Measurements from ENCODE around the gene DYSF. TPM values are rescaled to one million over a fixed set of nuclear protein-coding genes. Genes with fewer than 3 reads are reported as not detected.

Gene DYSF
- total RNA-seq, 2 experiments from 2014 or later, result not detected

DNA sequence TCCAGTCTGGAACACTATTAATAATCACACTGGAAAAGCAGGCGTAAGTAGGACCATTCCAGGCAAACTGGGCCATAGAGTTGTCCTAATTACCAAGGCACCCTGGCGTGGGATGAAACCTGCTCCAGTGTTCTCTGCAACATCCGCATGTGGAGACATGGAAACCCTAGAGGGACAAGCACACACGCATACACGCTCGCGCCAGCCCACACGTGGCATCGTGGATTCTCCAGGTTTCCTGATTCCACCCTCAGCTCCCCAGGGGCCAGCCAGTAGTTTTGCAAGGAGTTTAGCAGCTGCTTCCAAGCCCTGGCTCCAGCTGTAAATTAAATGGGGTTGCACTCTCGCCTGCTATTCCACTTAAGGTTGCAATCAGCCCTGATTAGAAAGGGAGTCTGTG, 127.7 kb downstream of the DYSF start:
- no peaks in the 10 kb centered on the region for H3K4me1 ChIP-seq (ENCODE audit: insufficient read depth, low read length, poor library complexity, severe bottlenecking)
- H3K4me3 ChIP-seq (ENCODE audit: low read depth, low read length, poor library complexity, severe bottlenecking), result no peak overlapping the region
- no peaks in the 10 kb centered on the region for H3K36me3 ChIP-seq (ENCODE audit: insufficient read depth, low read length)
- H3K9me3 ChIP-seq (ENCODE audit: low read length), result no peaks in the 10 kb centered on the region
- H4K20me1 ChIP-seq (ENCODE audit: insufficient read depth, low read length), result no peaks in the 10 kb centered on the region
- no peak overlapping the region for H2AFZ ChIP-seq (ENCODE audit: low read length)
- no peaks in the 10 kb centered on the region for H3K9me2 ChIP-seq (ENCODE audit: insufficient read depth, low read length)
- no peak for DNase-seq (ENCODE audit: low spot score)
- no peaks in the 10 kb centered on the region for H3K79me2 ChIP-seq (ENCODE audit: insufficient read depth, low read depth, low read length)
- no peak for TF ChIP-seq EZH2phosphoT487 (IDR thresholded peaks at IDR 0.05; ENCODE audit: borderline replicate concordance, low read depth, low read length)
- H3K4me2 ChIP-seq (ENCODE audit: low read length), result no peak overlapping the region
- intact Hi-C loops (cut with micrococcal nuclease; ENCODE audit: unreplicated experiment), result no loop called here
- POLR2A ChIA-PET, result no interaction called here
- H3K27ac ChIP-seq (ENCODE audit: low read depth, low read length, poor library complexity, severe bottlenecking), result no peak overlapping the region
- no TSS peak for BruUV-seq (replicated peaks)
- CTCF ChIA-PET (ENCODE audit: unreplicated experiment), result no interaction called here

DNA sequence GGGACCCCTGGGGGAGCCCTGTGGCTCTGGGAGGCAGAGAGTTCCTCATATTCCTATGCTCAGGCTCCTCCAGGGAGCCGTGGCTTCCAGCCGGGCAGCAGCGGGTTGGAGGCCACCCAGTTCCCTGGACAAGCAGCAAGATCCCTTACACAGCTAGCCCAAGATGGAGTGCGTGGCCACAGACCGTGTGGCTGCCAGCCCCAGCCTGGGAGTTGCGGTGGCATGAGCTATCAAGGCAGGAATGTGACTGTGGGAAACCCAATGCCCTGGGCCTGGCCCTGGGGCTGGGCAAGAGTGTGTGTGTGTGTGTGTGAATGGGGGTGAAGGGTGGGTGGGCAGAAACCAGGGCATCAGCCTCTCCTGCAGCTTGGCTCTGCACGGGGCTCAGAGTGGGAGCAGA, 130.5 kb downstream of the DYSF start:
- Histone ChIP-seq H3K9me2 (ENCODE audit: insufficient read depth, low read length) (no peaks in the 10 kb centered on the region), H3K4me1 (ENCODE audit: insufficient read depth, low read length, poor library complexity, severe bottlenecking) (no peaks in the 10 kb centered on the region), H3K79me2 (ENCODE audit: insufficient read depth, low read depth, low read length) (no peaks in the 10 kb centered on the region), H2AFZ (ENCODE audit: low read length) (no peak overlapping the region), H3K4me2 (ENCODE audit: low read length) (no peak overlapping the region), H3K36me3 (ENCODE audit: insufficient read depth, low read length) (no peaks in the 10 kb centered on the region), H3K9me3 (ENCODE audit: low read length) (no peaks in the 10 kb centered on the region), H3K4me3 (ENCODE audit: low read depth, low read length, poor library complexity, severe bottlenecking) (no peak overlapping the region), H3K27ac (ENCODE audit: low read depth, low read length, poor library complexity, severe bottlenecking) (no peak overlapping the region), H4K20me1 (ENCODE audit: insufficient read depth, low read length) (no peaks in the 10 kb centered on the region)
- DNase-seq (ENCODE audit: low spot score), result no peak
- ChIA-PET POLR2A (no interaction called here), CTCF (ENCODE audit: unreplicated experiment) (no interaction called here)
- no TSS peak for BruUV-seq (replicated peaks)
- intact Hi-C loops (cut with micrococcal nuclease; ENCODE audit: unreplicated experiment), result no loop called here
- no peak for TF ChIP-seq EZH2phosphoT487 (IDR thresholded peaks at IDR 0.05; ENCODE audit: borderline replicate concordance, low read depth, low read length)

DNA sequence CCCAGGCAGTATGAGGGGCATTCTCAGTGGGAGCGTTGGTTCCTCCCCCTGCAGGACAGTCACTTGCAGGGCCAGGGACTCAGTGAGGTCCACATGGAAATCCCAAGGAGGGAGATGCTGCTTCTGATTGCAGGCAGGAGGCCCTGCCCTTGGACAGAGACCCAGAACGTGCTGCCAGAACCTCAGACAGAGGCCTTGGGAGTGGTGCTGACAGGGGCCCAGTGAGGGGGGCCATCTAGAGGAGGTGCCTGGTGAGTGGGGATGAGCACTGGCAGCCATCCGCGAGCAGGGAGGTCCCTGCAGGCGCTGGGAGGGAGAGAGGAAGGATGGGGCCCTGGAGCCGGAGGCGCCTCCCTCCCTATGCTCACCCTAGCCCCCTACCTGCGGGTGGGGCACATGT, 133.1 kb downstream of the DYSF start:
- no peaks in the 10 kb centered on the region for H3K9me3 ChIP-seq (ENCODE audit: low read length)
- no peak overlapping the region for H3K4me3 ChIP-seq (ENCODE audit: low read depth, low read length, poor library complexity, severe bottlenecking)
- H3K27ac ChIP-seq (ENCODE audit: low read depth, low read length, poor library complexity, severe bottlenecking), result no peak overlapping the region
- intact Hi-C loops (cut with micrococcal nuclease; ENCODE audit: unreplicated experiment), result no loop called here
- no TSS peak for BruUV-seq (replicated peaks)
- H3K4me1 ChIP-seq (ENCODE audit: insufficient read depth, low read length, poor library complexity, severe bottlenecking), result no peaks in the 10 kb centered on the region
- ChIA-PET POLR2A (no interaction called here), CTCF (ENCODE audit: unreplicated experiment) (no interaction called here)
- TF ChIP-seq EZH2phosphoT487 (IDR thresholded peaks at IDR 0.05; ENCODE audit: borderline replicate concordance, low read depth, low read length), result no peak
- TF ChIP-seq, protein P1, sequence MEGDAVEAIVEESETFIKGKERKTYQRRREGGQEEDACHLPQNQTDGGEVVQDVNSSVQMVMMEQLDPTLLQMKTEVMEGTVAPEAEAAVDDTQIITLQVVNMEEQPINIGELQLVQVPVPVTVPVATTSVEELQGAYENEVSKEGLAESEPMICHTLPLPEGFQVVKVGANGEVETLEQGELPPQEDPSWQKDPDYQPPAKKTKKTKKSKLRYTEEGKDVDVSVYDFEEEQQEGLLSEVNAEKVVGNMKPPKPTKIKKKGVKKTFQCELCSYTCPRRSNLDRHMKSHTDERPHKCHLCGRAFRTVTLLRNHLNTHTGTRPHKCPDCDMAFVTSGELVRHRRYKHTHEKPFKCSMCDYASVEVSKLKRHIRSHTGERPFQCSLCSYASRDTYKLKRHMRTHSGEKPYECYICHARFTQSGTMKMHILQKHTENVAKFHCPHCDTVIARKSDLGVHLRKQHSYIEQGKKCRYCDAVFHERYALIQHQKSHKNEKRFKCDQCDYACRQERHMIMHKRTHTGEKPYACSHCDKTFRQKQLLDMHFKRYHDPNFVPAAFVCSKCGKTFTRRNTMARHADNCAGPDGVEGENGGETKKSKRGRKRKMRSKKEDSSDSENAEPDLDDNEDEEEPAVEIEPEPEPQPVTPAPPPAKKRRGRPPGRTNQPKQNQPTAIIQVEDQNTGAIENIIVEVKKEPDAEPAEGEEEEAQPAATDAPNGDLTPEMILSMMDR (conservative IDR thresholded peaks at IDR 0.05; ENCODE audit: low read length), result no peak
- H4K20me1 ChIP-seq (ENCODE audit: insufficient read depth, low read length), result no peaks in the 10 kb centered on the region
- no peak overlapping the region for H2AFZ ChIP-seq (ENCODE audit: low read length)
- no peak for DNase-seq (ENCODE audit: low spot score)
- no peak overlapping the region for H3K4me2 ChIP-seq (ENCODE audit: low read length)
- H3K79me2 ChIP-seq (ENCODE audit: insufficient read depth, low read depth, low read length), result no peaks in the 10 kb centered on the region
- H3K36me3 ChIP-seq (ENCODE audit: insufficient read depth, low read length), result no peaks in the 10 kb centered on the region
- no peaks in the 10 kb centered on the region for H3K9me2 ChIP-seq (ENCODE audit: insufficient read depth, low read length)

DNA sequence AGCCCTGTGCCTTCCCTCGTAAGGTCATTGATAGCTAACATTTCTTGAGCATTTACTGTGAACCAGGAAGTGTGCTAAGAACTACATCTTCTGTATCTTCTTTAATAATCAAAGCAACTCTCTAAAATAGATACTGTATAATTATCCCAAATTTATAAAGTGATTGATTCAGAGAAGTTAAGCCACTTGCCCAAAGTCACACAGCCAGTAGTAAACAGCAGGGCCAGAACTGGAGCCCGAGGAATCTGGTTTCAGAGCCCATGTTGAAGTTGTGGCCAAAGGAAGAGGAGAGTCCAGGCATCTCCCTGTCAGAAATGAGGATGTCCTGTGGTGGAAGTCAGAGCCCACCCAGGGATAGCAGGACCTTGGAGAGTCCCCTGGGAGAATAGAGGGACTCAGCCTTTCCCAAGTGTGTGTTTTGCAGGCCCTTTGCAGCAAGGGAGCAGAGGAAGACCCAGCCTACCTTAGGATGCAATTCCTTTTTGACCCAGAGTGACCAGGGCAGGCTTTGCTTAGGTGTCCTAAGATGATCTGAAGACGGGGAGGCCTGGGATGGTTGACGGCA, 134.2 kb downstream of the DYSF start:
- Histone ChIP-seq H2AFZ (ENCODE audit: low read length) (no peak overlapping the region), H3K9me2 (ENCODE audit: insufficient read depth, low read length) (no peaks in the 10 kb centered on the region), H3K4me3 (ENCODE audit: low read depth, low read length, poor library complexity, severe bottlenecking) (no peak overlapping the region), H3K27ac (ENCODE audit: low read depth, low read length, poor library complexity, severe bottlenecking) (no peak overlapping the region), H3K79me2 (ENCODE audit: insufficient read depth, low read depth, low read length) (no peaks in the 10 kb centered on the region), H3K9me3 (ENCODE audit: low read length) (no peaks in the 10 kb centered on the region), H4K20me1 (ENCODE audit: insufficient read depth, low read length) (no peaks in the 10 kb centered on the region), H3K4me2 (ENCODE audit: low read length) (no peak overlapping the region), H3K36me3 (ENCODE audit: insufficient read depth, low read length) (no peaks in the 10 kb centered on the region), H3K4me1 (ENCODE audit: insufficient read depth, low read length, poor library complexity, severe bottlenecking) (no peaks in the 10 kb centered on the region)
- no peak for DNase-seq (ENCODE audit: low spot score)
- TF ChIP-seq, protein P1 (conservative IDR thresholded peaks at IDR 0.05; ENCODE audit: low read length), result no peak
- TF ChIP-seq EZH2phosphoT487 (IDR thresholded peaks at IDR 0.05; ENCODE audit: borderline replicate concordance, low read depth, low read length), result no peak
- no TSS peak for BruUV-seq (replicated peaks)
- CTCF ChIA-PET (ENCODE audit: unreplicated experiment), result no interaction called here
- intact Hi-C loops (cut with micrococcal nuclease; ENCODE audit: unreplicated experiment), result no loop called here
- POLR2A ChIA-PET, result no interaction called here
